EL (cell line): Measurements from ENCODE around the gene POF1B.
"Not testable (repeated sequence)": the region's sequence is repeated elsewhere in the genome, so short reads cannot be mapped to it uniquely, and the experiment has no call there.

Source experiments
- DNase-seq: peaks from one replicate; pipeline ENCODE4 v3.0.0-alpha.2; 2016

Gene POF1B

GRCh38 chrX:85379174-85379907 is at the start of gene POF1B:
Gene POF1B (minus strand): TSS chrX:85379665. CDS start chrX:85379454, 211 bp downstream.
- no peak for DNase-seq

- no peak for DNase-seq
These were observed 49.6 kb upstream of the POF1B start for GRCh38 chrX:85429066-85429465.

GRCh38 chrX:85419293-85419692 is 39.8 kb upstream of the POF1B start:
- DNase-seq, result no peak

- no peak for DNase-seq
These were observed 12.4 kb upstream of the POF1B start for GRCh38 chrX:85391878-85392238.

- no peak for DNase-seq
These were observed 11.9 kb upstream of the POF1B start for GRCh38 chrX:85391185-85391877.

- no peak for DNase-seq
These were observed 2.1 kb upstream of the POF1B start for GRCh38 chrX:85381602-85382001.

- DNase-seq, result no peak
These were observed 1.0 kb downstream of the POF1B start for GRCh38 chrX:85378461-85378860.

GRCh38 chrX:85375333-85375738 is 4.1 kb downstream of the POF1B start:
- no peak for DNase-seq

- DNase-seq, result no peak
These were observed 14.0 kb downstream of the POF1B start for GRCh38 chrX:85365370-85365995.

- no peak for DNase-seq
These were observed 20.4 kb downstream of the POF1B start for GRCh38 chrX:85359051-85359450.

- DNase-seq, result no peak
These were observed 33.9 kb downstream of the POF1B start for GRCh38 chrX:85345523-85345922.

GRCh38 chrX:85327060-85327333 is 52.5 kb downstream of the POF1B start:
- no peak for DNase-seq

- no peak for DNase-seq
These were observed 53.0 kb downstream of the POF1B start for GRCh38 chrX:85326234-85327059.

- not testable (repeated sequence) for DNase-seq
These were observed 68.1 kb downstream of the POF1B start for GRCh38 chrX:85311348-85311747.

- DNase-seq, result no peak
These were observed 69.7 kb downstream of the POF1B start for GRCh38 chrX:85309717-85310116.

GRCh38 chrX:85303544-85303943 is 75.9 kb downstream of the POF1B start:
- no peak for DNase-seq

- DNase-seq, result no peak
These were observed 90.3 kb downstream of the POF1B start for GRCh38 chrX:85288992-85289723.

GRCh38 chrX:85285286-85285685 is 94.2 kb downstream of the POF1B start:
- not testable (repeated sequence) for DNase-seq

- DNase-seq, result no peak
These were observed 134.8 kb downstream of the POF1B start for GRCh38 chrX:85244450-85245211.

- peak; percentile 0 for DNase-seq
These were observed 135.6 kb downstream of the POF1B start, which contains the start of the genes SATL1 and ZNF711 for GRCh38 chrX:85243761-85244449. Gene SATL1 (minus strand): TSS chrX:85243779. CDS start chrX:85108968, 134,811 bp downstream. Gene ZNF711 (plus strand): TSS chrX:85243991. CDS start chrX:85247573, 3,582 bp downstream.

- DNase-seq, result no peak
These were observed 136.3 kb downstream of the POF1B start for GRCh38 chrX:85243155-85243554.
